ENCODE results near the gene ARFGEF2.
"Not testable (repeated sequence)": the region's sequence is repeated elsewhere in the genome, so short reads cannot be mapped to it uniquely, and the experiment has no call there.

The ARFGEF2 gene

GRCh38 chr20:48921168-48921882 lies at the start of gene ARFGEF2:
Gene ARFGEF2 (plus strand): TSS chr20:48921711. CDS start chr20:48921890, 179 bp downstream.
- DNase-seq (ENCODE audit: low read depth, low spot score) = peak; percentile 98

- no peak for DNase-seq (ENCODE audit: low read depth, low spot score)
Observed at GRCh38 chr20:48875233-48875913, 46.1 kb upstream of the ARFGEF2 start.

- no peak for DNase-seq (ENCODE audit: low read depth, low spot score)
Observed at GRCh38 chr20:48875914-48876240, 45.6 kb upstream of the ARFGEF2 start.

GRCh38 chr20:48877304-48877703 lies 44.2 kb upstream of the ARFGEF2 start:
- DNase-seq (ENCODE audit: low read depth, low spot score) = no peak

- DNase-seq (ENCODE audit: low read depth, low spot score) = no peak
Observed at GRCh38 chr20:48878534-48879248, 42.8 kb upstream of the ARFGEF2 start.

- no peak for DNase-seq (ENCODE audit: low read depth, low spot score)
Observed at GRCh38 chr20:48879612-48880245, 41.8 kb upstream of the ARFGEF2 start.

- DNase-seq (ENCODE audit: low read depth, low spot score) = no peak
Observed at GRCh38 chr20:48880331-48880730, 41.2 kb upstream of the ARFGEF2 start.

GRCh38 chr20:48880981-48881657 lies 40.4 kb upstream of the ARFGEF2 start:
- DNase-seq (ENCODE audit: low read depth, low spot score) = no peak

- DNase-seq (ENCODE audit: low read depth, low spot score) = no peak
Observed at GRCh38 chr20:48885237-48885636, 36.3 kb upstream of the ARFGEF2 start.

- peak; percentile 12 for DNase-seq (ENCODE audit: low read depth, low spot score)
Observed at GRCh38 chr20:48886194-48886593, 35.3 kb upstream of the ARFGEF2 start.

GRCh38 chr20:48886811-48887210 lies 34.7 kb upstream of the ARFGEF2 start:
- no peak for DNase-seq (ENCODE audit: low read depth, low spot score)

GRCh38 chr20:48888517-48888916 lies 33.0 kb upstream of the ARFGEF2 start:
- not testable (repeated sequence) for DNase-seq (ENCODE audit: low read depth, low spot score)

- no peak for DNase-seq (ENCODE audit: low read depth, low spot score)
Observed at GRCh38 chr20:48889140-48889790, 32.2 kb upstream of the ARFGEF2 start.

- DNase-seq (ENCODE audit: low read depth, low spot score) = no peak
Observed at GRCh38 chr20:48891235-48892048, 30.1 kb upstream of the ARFGEF2 start.

- no peak for DNase-seq (ENCODE audit: low read depth, low spot score)
Observed at GRCh38 chr20:48892049-48892470, 29.5 kb upstream of the ARFGEF2 start.

GRCh38 chr20:48892891-48893290 lies 28.6 kb upstream of the ARFGEF2 start:
- DNase-seq (ENCODE audit: low read depth, low spot score) = no peak

GRCh38 chr20:48893374-48893773 lies 28.1 kb upstream of the ARFGEF2 start:
- no peak for DNase-seq (ENCODE audit: low read depth, low spot score)

GRCh38 chr20:48897305-48898010 lies 24.1 kb upstream of the ARFGEF2 start:
- peak; percentile 84 for DNase-seq (ENCODE audit: low read depth, low spot score)

GRCh38 chr20:48898210-48898609 lies 23.3 kb upstream of the ARFGEF2 start:
- DNase-seq (ENCODE audit: low read depth, low spot score) = peak; percentile 22
